Gastrocnemius medialis (tissue), 4 donors: ENCODE data around the gene TFDP1.

ENCODE experiments used
- POLR2A ChIP-seq, 2 donors: fragments of 450-650 bp; IDR thresholded peaks; one replicate each; pipeline ENCODE4 v1.6.1; 2017; ENCODE audit warnings: antibody characterized with exemption in 2 of 2, mild to moderate bottlenecking in 2 of 2, moderate library complexity in 2 of 2
- TF ChIP-seq, protein P1 (sequence below), 5 experiments: fragments of 450-650 bp in 3 of 5; fragments of 200-600 bp in 2 of 5; sonication (generic) in 2 of 5; IDR thresholded peaks in 4 of 5; conservative IDR thresholded peaks in 1 of 5; 1 replicate in 4 of 5; 2 replicates in 1 of 5; pipeline ENCODE4 v1.5.1; 2016 to 2019; ENCODE audit warnings: antibody characterized with exemption in 5 of 5, mild to moderate bottlenecking in 3 of 5, moderate library complexity in 3 of 5

DNA sequence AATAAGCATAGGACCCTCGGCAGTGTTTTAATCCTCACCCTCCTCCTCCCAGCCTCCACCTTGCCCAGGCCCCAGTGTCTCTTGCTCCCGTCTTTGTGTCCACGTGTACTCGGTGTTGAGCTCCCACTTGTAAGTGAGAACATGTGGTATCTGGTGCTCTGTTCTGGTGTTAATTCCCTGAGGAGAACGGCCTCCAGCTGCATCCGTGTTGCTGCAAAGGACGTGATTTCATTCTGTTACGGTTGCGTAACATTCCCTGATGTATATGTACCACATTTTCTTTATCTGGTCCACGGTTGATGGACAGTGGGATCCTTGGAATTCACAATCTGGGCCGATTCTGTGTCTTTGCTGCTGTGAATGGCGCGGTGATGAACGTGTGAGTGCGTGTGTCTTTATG is 44.7 kb upstream of the TFDP1 start:
- no peak for TF ChIP-seq POLR2A (IDR thresholded peaks at IDR 0.05)
- TF ChIP-seq, protein P1, sequence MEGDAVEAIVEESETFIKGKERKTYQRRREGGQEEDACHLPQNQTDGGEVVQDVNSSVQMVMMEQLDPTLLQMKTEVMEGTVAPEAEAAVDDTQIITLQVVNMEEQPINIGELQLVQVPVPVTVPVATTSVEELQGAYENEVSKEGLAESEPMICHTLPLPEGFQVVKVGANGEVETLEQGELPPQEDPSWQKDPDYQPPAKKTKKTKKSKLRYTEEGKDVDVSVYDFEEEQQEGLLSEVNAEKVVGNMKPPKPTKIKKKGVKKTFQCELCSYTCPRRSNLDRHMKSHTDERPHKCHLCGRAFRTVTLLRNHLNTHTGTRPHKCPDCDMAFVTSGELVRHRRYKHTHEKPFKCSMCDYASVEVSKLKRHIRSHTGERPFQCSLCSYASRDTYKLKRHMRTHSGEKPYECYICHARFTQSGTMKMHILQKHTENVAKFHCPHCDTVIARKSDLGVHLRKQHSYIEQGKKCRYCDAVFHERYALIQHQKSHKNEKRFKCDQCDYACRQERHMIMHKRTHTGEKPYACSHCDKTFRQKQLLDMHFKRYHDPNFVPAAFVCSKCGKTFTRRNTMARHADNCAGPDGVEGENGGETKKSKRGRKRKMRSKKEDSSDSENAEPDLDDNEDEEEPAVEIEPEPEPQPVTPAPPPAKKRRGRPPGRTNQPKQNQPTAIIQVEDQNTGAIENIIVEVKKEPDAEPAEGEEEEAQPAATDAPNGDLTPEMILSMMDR (IDR thresholded peaks at IDR 0.05 in 4 of 5, conservative IDR thresholded peaks at IDR 0.05 in 1 of 5) = no peak
